Activated T-helper 1 cell treated with Interleukin-2 at 50 U/mL for 16 hours (primary cell): ENCODE data around the gene PLXNA2.

ENCODE experiments used
- DNase-seq: peaks from one replicate; pipeline ENCODE4 v3.0.0-alpha.2; 2020; ENCODE audit warnings: low read depth

The PLXNA2 gene

GRCh38 chr1:208093754-208094719, 150.1 kb downstream of the PLXNA2 start:
- peak; percentile 7 for DNase-seq

- DNase-seq: no peak
These were observed 151.1 kb downstream of the PLXNA2 start for GRCh38 chr1:208093046-208093445.

- DNase-seq: no peak
These were observed 153.5 kb downstream of the PLXNA2 start for GRCh38 chr1:208090388-208091301.

- DNase-seq: no peak
These were observed 154.3 kb downstream of the PLXNA2 start for GRCh38 chr1:208089761-208090370.

- no peak for DNase-seq
These were observed 155.0 kb downstream of the PLXNA2 start for GRCh38 chr1:208089149-208089548.

GRCh38 chr1:208088319-208088718, 155.9 kb downstream of the PLXNA2 start:
- DNase-seq: no peak

- DNase-seq: no peak
These were observed 158.3 kb downstream of the PLXNA2 start for GRCh38 chr1:208085655-208086515.

- no peak for DNase-seq
These were observed 159.4 kb downstream of the PLXNA2 start for GRCh38 chr1:208084764-208085163.

- no peak for DNase-seq
These were observed 160.0 kb downstream of the PLXNA2 start for GRCh38 chr1:208084220-208084619.

- DNase-seq: no peak
These were observed 160.5 kb downstream of the PLXNA2 start for GRCh38 chr1:208083715-208084085.

GRCh38 chr1:208083016-208083714, 161.0 kb downstream of the PLXNA2 start:
- no peak for DNase-seq

GRCh38 chr1:208081972-208082371, 162.2 kb downstream of the PLXNA2 start:
- DNase-seq: no peak

GRCh38 chr1:208080396-208081286, 163.5 kb downstream of the PLXNA2 start:
- DNase-seq: no peak

- DNase-seq: no peak
These were observed 165.0 kb downstream of the PLXNA2 start for GRCh38 chr1:208079161-208079560.

GRCh38 chr1:208078752-208079151, 165.4 kb downstream of the PLXNA2 start:
- DNase-seq: no peak

GRCh38 chr1:208077232-208078075, 166.7 kb downstream of the PLXNA2 start:
- DNase-seq: no peak

- no peak for DNase-seq
These were observed 169.8 kb downstream of the PLXNA2 start for GRCh38 chr1:208074353-208074752.

- no peak for DNase-seq
These were observed 172.7 kb downstream of the PLXNA2 start for GRCh38 chr1:208071435-208072031.
